ENCODE results near the gene CAMKMT.

- TF ChIP-seq, protein P1, sequence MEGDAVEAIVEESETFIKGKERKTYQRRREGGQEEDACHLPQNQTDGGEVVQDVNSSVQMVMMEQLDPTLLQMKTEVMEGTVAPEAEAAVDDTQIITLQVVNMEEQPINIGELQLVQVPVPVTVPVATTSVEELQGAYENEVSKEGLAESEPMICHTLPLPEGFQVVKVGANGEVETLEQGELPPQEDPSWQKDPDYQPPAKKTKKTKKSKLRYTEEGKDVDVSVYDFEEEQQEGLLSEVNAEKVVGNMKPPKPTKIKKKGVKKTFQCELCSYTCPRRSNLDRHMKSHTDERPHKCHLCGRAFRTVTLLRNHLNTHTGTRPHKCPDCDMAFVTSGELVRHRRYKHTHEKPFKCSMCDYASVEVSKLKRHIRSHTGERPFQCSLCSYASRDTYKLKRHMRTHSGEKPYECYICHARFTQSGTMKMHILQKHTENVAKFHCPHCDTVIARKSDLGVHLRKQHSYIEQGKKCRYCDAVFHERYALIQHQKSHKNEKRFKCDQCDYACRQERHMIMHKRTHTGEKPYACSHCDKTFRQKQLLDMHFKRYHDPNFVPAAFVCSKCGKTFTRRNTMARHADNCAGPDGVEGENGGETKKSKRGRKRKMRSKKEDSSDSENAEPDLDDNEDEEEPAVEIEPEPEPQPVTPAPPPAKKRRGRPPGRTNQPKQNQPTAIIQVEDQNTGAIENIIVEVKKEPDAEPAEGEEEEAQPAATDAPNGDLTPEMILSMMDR (IDR thresholded peaks at IDR 0.05; ENCODE audit: low read length) = no peak
- no peak for TF ChIP-seq EZH2 (IDR thresholded peaks at IDR 0.05; ENCODE audit: borderline replicate concordance, low read length)
Measured at GRCh38 chr2:44442019-44442418, 80.3 kb downstream of the CAMKMT start.
